TTC549 (cell line): ENCODE results near the gene DECR2.
"Not testable (repeated sequence)": the region's sequence is repeated elsewhere in the genome, so short reads cannot be mapped to it uniquely, and the experiment has no call there.

Source experiments
- FAIRE-seq: peaks from 2 replicates; lab custom pipeline; 2012; peaks lifted over from hg19 to GRCh38; lab: Jason Lieb, UNC

DECR2 gene

GRCh38 chr16:367333-367903 lies 34.3 kb upstream of the DECR2 start:
- FAIRE-seq: no peak

GRCh38 chr16:368388-369158 lies 33.1 kb upstream of the DECR2 start:
- no peak for FAIRE-seq

- FAIRE-seq: no peak
Observed at GRCh38 chr16:369275-369865, 32.3 kb upstream of the DECR2 start.

- no peak for FAIRE-seq
Observed at GRCh38 chr16:369866-370436, 31.7 kb upstream of the DECR2 start.

GRCh38 chr16:370443-370842 lies 31.2 kb upstream of the DECR2 start, which contains the start of gene MRPL28:
TSS of gene MRPL28 (minus strand) at chr16:370538. CDS start at chr16:370218, 320 bp downstream.
- FAIRE-seq: peak; percentile 71

- FAIRE-seq: no peak
Observed at GRCh38 chr16:370979-371514, 30.6 kb upstream of the DECR2 start.

GRCh38 chr16:371515-372301 lies 30.0 kb upstream of the DECR2 start:
- FAIRE-seq: no peak

GRCh38 chr16:372302-372983 lies 29.2 kb upstream of the DECR2 start:
- no peak for FAIRE-seq

GRCh38 chr16:373020-373598 lies 28.6 kb upstream of the DECR2 start:
- no peak for FAIRE-seq

GRCh38 chr16:373848-374615 lies 27.7 kb upstream of the DECR2 start:
- FAIRE-seq: no peak

GRCh38 chr16:374616-374926 lies 27.1 kb upstream of the DECR2 start:
- FAIRE-seq: no peak

GRCh38 chr16:375212-375611 lies 26.5 kb upstream of the DECR2 start:
- FAIRE-seq: no peak

GRCh38 chr16:375927-376816 lies 25.5 kb upstream of the DECR2 start:
- FAIRE-seq: no peak

GRCh38 chr16:376817-377418 lies 24.8 kb upstream of the DECR2 start:
- FAIRE-seq: no peak

GRCh38 chr16:377419-377951 lies 24.2 kb upstream of the DECR2 start:
- no peak for FAIRE-seq

- FAIRE-seq: not testable (repeated sequence)
Observed at GRCh38 chr16:378113-378820, 23.4 kb upstream of the DECR2 start.

GRCh38 chr16:378821-379182 lies 22.9 kb upstream of the DECR2 start:
- no peak for FAIRE-seq
